Astrocyte (in vitro differentiated cells and primary cell): ENCODE data around the gene COL5A1. TPM values are rescaled to one million over a fixed set of nuclear protein-coding genes. Genes with fewer than 3 reads are reported as not detected.

ENCODE experiments used
- DNase-seq: peaks from one replicate; pipeline ENCODE4 v3.0.0-alpha.2; 2010; ENCODE audit warnings: low read depth
- FAIRE-seq: peaks from 2 replicates; lab custom pipeline; 2011; peaks lifted over from hg19 to GRCh38; lab: Jason Lieb, UNC
- H2AFZ ChIP-seq: 2 replicates; pipeline ENCODE4 v1.6.0; 2012; ENCODE audit warnings: low read depth, low read length, inconsistent platforms
- H3K27ac ChIP-seq: 2 replicates; pipeline ENCODE4 v1.5.1; 2011; ENCODE audit warnings: low read depth, low read length, inconsistent platforms
- H3K27me3 ChIP-seq: 2 replicates; pipeline ENCODE4 v1.6.0; 2011; ENCODE audit warnings: low read length, inconsistent platforms; ENCODE audit not compliant: insufficient read depth
- H3K36me3 ChIP-seq: 2 replicates; pipeline ENCODE4 v1.5.1; 2011; ENCODE audit warnings: low read length, inconsistent platforms; ENCODE audit not compliant: insufficient read depth
- H3K4me1 ChIP-seq: 2 replicates; pipeline ENCODE4 v1.5.1; 2011; ENCODE audit warnings: low read length, inconsistent platforms; ENCODE audit not compliant: insufficient read depth
- H3K4me2 ChIP-seq: 2 replicates; pipeline ENCODE4 v1.6.0; 2012; ENCODE audit warnings: low read length, inconsistent platforms
- H3K4me3 ChIP-seq: 2 replicates; pipeline ENCODE4 v1.5.1; 2011; ENCODE audit warnings: low read depth, mild to moderate bottlenecking, low read length, inconsistent platforms; ENCODE audit not compliant: insufficient read depth
- H3K79me2 ChIP-seq: 2 replicates; pipeline ENCODE4 v1.6.0; 2012; ENCODE audit warnings: mild to moderate bottlenecking, low read length, inconsistent platforms; ENCODE audit not compliant: insufficient read depth
- H3K9ac ChIP-seq: 2 replicates; pipeline ENCODE4 v1.6.0; 2012; ENCODE audit warnings: mild to moderate bottlenecking, low read length, inconsistent platforms
- H3K9me3 ChIP-seq: 2 replicates; pipeline ENCODE4 v1.5.1; 2012; ENCODE audit warnings: low read depth, mild to moderate bottlenecking, low read length, inconsistent platforms; ENCODE audit not compliant: insufficient read depth
- H4K20me1 ChIP-seq: 2 replicates; pipeline ENCODE4 v1.6.0; 2012; ENCODE audit warnings: low read length, inconsistent platforms; ENCODE audit not compliant: insufficient read depth
- H3K27ac Mint-ChIP-seq: one replicate; pipeline ENCODE4 v1.8.0; 2021; ENCODE audit warnings: mild to moderate bottlenecking, mixed read lengths; ENCODE audit not compliant: unreplicated experiment
- H3K27me3 Mint-ChIP-seq: one replicate; pipeline ENCODE4 v1.8.0; 2021; ENCODE audit warnings: low read depth, mixed read lengths; ENCODE audit not compliant: unreplicated experiment
- H3K36me3 Mint-ChIP-seq: one replicate; pipeline ENCODE4 v1.8.0; 2021; ENCODE audit warnings: low read depth, mixed read lengths; ENCODE audit not compliant: unreplicated experiment
- H3K4me1 Mint-ChIP-seq: one replicate; pipeline ENCODE4 v1.8.0; 2021; ENCODE audit warnings: low read depth, mixed read lengths; ENCODE audit not compliant: unreplicated experiment
- H3K4me3 Mint-ChIP-seq: one replicate; pipeline ENCODE4 v1.8.0; 2021; ENCODE audit warnings: mild to moderate bottlenecking, moderate library complexity, mixed read lengths; ENCODE audit not compliant: unreplicated experiment
- H3K9me3 Mint-ChIP-seq: one replicate; pipeline ENCODE4 v1.8.0; 2021; ENCODE audit warnings: mild to moderate bottlenecking, mixed read lengths; ENCODE audit not compliant: unreplicated experiment
- EZH2 ChIP-seq: IDR thresholded peaks from 2 replicates; pipeline ENCODE4 v1.6.1; 2012; ENCODE audit warnings: mild to moderate bottlenecking, low read length, inconsistent platforms; ENCODE audit not compliant: insufficient read depth
- total RNA-seq: library from RNA; stranded (reverse); gene quantifications from 2 replicates; pipeline ENCODE4 v1.2.1, GENCODE V29; 2021
- TF ChIP-seq, protein P1 (sequence below): IDR thresholded peaks from 2 replicates; pipeline ENCODE4 v1.5.1; 2011; ENCODE audit warnings: low read depth, mild to moderate bottlenecking, inconsistent platforms, low read length, moderate library complexity; ENCODE audit not compliant: insufficient read depth

Gene COL5A1
- total RNA-seq, 1 donor from 2014 or later: 1,055 TPM

DNA sequence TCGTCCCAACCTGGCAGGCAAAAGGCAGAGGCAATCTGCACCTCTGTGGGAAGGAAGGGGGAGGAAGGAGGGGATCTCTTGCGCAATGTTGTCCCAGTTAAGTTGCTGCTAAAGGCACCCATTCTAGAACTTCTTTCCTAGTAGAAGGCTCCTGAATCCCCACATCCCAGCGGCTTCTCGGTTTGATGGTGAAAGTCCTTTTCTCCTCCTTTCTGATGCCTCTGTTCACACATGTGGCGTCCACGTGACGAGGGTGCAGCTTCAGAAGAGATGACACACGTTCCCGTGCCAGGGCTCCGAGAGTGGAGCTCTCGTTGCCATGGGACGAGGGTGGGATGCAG lies 142.1 kb downstream of the COL5A1 start:
- peaks cover 100% of the 10 kb centered on the region for H4K20me1 ChIP-seq
- H3K27ac ChIP-seq: no peak overlapping the region
- Mint-ChIP-seq H3K36me3 (peaks cover 32% of the 10 kb centered on the region), H3K9me3 (no peaks in the 10 kb centered on the region), H3K27me3 (no peaks in the 10 kb centered on the region), H3K4me3 (no peak overlapping the region), H3K27ac (peak overlapping the region; percentile 58), H3K4me1 (peaks cover 17% of the 10 kb centered on the region)
- H3K36me3 ChIP-seq: peaks cover 38% of the 10 kb centered on the region
- no peak for FAIRE-seq
- H3K4me2 ChIP-seq: no peak overlapping the region
- no peaks in the 10 kb centered on the region for H3K9me3 ChIP-seq
- no peaks in the 10 kb centered on the region for H3K27me3 ChIP-seq
- DNase-seq: no peak
- H3K9ac ChIP-seq: no peak overlapping the region
- H3K4me3 ChIP-seq: no peak overlapping the region
- H3K79me2 ChIP-seq: peaks cover 7% of the 10 kb centered on the region
- H2AFZ ChIP-seq: no peak overlapping the region
- H3K4me1 ChIP-seq: peaks cover 5% of the 10 kb centered on the region
- TF ChIP-seq EZH2: no peak
- TF ChIP-seq, protein P1, sequence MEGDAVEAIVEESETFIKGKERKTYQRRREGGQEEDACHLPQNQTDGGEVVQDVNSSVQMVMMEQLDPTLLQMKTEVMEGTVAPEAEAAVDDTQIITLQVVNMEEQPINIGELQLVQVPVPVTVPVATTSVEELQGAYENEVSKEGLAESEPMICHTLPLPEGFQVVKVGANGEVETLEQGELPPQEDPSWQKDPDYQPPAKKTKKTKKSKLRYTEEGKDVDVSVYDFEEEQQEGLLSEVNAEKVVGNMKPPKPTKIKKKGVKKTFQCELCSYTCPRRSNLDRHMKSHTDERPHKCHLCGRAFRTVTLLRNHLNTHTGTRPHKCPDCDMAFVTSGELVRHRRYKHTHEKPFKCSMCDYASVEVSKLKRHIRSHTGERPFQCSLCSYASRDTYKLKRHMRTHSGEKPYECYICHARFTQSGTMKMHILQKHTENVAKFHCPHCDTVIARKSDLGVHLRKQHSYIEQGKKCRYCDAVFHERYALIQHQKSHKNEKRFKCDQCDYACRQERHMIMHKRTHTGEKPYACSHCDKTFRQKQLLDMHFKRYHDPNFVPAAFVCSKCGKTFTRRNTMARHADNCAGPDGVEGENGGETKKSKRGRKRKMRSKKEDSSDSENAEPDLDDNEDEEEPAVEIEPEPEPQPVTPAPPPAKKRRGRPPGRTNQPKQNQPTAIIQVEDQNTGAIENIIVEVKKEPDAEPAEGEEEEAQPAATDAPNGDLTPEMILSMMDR: no peak

DNA sequence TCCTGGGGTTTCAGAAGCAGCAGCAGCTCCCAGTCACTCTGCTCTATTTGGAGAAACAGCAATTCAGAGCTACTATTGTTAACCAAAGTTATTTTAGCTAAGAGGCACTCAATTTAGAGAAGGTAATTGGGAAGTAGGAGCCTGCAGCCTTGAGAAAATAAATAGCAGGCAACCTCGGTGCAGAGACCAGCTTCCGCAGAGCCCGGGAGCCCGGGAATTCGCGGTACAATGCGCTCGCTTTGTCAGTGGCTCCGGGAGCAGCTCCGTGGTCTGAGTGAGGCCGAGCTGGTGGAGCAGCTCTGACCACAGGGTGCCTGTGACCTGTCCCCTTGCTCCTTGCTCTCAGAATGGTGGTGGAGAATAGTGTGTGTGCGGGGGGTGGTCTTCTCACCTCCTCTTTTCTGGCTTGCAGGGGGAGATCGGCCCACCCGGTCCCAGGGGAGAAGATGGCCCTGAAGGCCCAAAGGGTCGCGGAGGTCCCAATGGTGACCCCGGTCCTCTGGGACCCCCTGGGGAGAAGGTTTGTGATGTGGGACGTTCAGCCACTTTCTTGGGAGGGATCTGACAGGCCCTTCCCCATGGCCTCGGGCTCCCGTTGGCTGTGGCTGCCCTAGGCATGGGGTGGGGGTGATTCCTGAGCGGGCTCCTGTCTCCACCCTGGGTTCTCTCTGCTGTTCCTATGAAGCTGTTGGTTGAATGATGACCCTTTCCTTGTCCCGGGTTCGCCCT lies 143.1 kb downstream of the COL5A1 start:
- H3K27ac ChIP-seq: no peak overlapping the region
- no peaks in the 10 kb centered on the region for H3K9me3 ChIP-seq
- no peak overlapping the region for H3K4me2 ChIP-seq
- H3K4me1 ChIP-seq: peaks cover 3% of the 10 kb centered on the region
- peaks cover 98% of the 10 kb centered on the region for H4K20me1 ChIP-seq
- no peak for FAIRE-seq
- peak overlapping the region; percentile 58 for H3K27ac Mint-ChIP-seq
- H3K36me3 Mint-ChIP-seq: peaks cover 25% of the 10 kb centered on the region
- H3K27me3 Mint-ChIP-seq: no peaks in the 10 kb centered on the region
- H3K36me3 ChIP-seq: peaks cover 40% of the 10 kb centered on the region
- H3K4me3 ChIP-seq: no peak overlapping the region
- peaks cover 3% of the 10 kb centered on the region for H3K79me2 ChIP-seq
- peaks cover 11% of the 10 kb centered on the region for H3K4me1 Mint-ChIP-seq
- DNase-seq: no peak
- H3K9me3 Mint-ChIP-seq: no peaks in the 10 kb centered on the region
- H2AFZ ChIP-seq: no peak overlapping the region
- H3K9ac ChIP-seq: no peak overlapping the region
- H3K27me3 ChIP-seq: no peaks in the 10 kb centered on the region
- no peak overlapping the region for H3K4me3 Mint-ChIP-seq
- TF ChIP-seq, protein P1: no peak
